Ammon's horn (tissue), 1 donor: Measurements from ENCODE around the gene VTCN1.

Experiments used
- DNase-seq: peaks from one replicate; pipeline ENCODE4 v3.0.0-alpha.2; 2016; ENCODE audit warnings: low spot score

VTCN1 gene

GRCh38 chr1:117209094-117209493 lies 1.6 kb downstream of the VTCN1 start:
- no peak for DNase-seq

- no peak for DNase-seq
Measured at GRCh38 chr1:117208580-117208979, 2.1 kb downstream of the VTCN1 start.

GRCh38 chr1:117205368-117205767 lies 5.4 kb downstream of the VTCN1 start:
- no peak for DNase-seq

GRCh38 chr1:117201808-117202207 lies 8.9 kb downstream of the VTCN1 start:
- no peak for DNase-seq

GRCh38 chr1:117198097-117198496 lies 12.6 kb downstream of the VTCN1 start:
- no peak for DNase-seq

GRCh38 chr1:117189726-117190125 lies 21.0 kb downstream of the VTCN1 start:
- DNase-seq: no peak

GRCh38 chr1:117188816-117189437 lies 21.8 kb downstream of the VTCN1 start:
- DNase-seq: no peak

GRCh38 chr1:117188170-117188815 lies 22.4 kb downstream of the VTCN1 start:
- DNase-seq: no peak

- no peak for DNase-seq
Measured at GRCh38 chr1:117183112-117183511, 27.6 kb downstream of the VTCN1 start.

- no peak for DNase-seq
Measured at GRCh38 chr1:117182319-117182718, 28.4 kb downstream of the VTCN1 start.

GRCh38 chr1:117181630-117182041 lies 29.1 kb downstream of the VTCN1 start:
- DNase-seq: no peak

GRCh38 chr1:117180147-117180967 lies 30.4 kb downstream of the VTCN1 start:
- no peak for DNase-seq

- DNase-seq: no peak
Measured at GRCh38 chr1:117179471-117179870, 31.3 kb downstream of the VTCN1 start.

- DNase-seq: no peak
Measured at GRCh38 chr1:117178756-117179155, 32.0 kb downstream of the VTCN1 start.

- DNase-seq: no peak
Measured at GRCh38 chr1:117177376-117177775, 33.4 kb downstream of the VTCN1 start.

- DNase-seq: no peak
Measured at GRCh38 chr1:117176579-117176978, 34.1 kb downstream of the VTCN1 start.

GRCh38 chr1:117174851-117175250 lies 35.9 kb downstream of the VTCN1 start:
- no peak for DNase-seq

- DNase-seq: no peak
Measured at GRCh38 chr1:117173691-117174090, 37.0 kb downstream of the VTCN1 start.

GRCh38 chr1:117173006-117173405 lies 37.7 kb downstream of the VTCN1 start:
- no peak for DNase-seq

GRCh38 chr1:117171900-117172511 lies 38.7 kb downstream of the VTCN1 start:
- DNase-seq: peak; percentile 41

- no peak for DNase-seq
Measured at GRCh38 chr1:117169871-117170596, 40.7 kb downstream of the VTCN1 start.

GRCh38 chr1:117167402-117167801 lies 43.3 kb downstream of the VTCN1 start:
- no peak for DNase-seq
